GM18498 (cell line): ENCODE data around the gene KRTAP10-5.

ENCODE experiments used
- ATAC-seq: cut with Tn5 transposase; IDR thresholded peaks from one replicate; pipeline ENCODE4 v1.9.1; 2021; ENCODE audit warnings: mild to moderate bottlenecking, moderate library complexity; ENCODE audit not compliant: unreplicated experiment

The KRTAP10-5 gene

DNA sequence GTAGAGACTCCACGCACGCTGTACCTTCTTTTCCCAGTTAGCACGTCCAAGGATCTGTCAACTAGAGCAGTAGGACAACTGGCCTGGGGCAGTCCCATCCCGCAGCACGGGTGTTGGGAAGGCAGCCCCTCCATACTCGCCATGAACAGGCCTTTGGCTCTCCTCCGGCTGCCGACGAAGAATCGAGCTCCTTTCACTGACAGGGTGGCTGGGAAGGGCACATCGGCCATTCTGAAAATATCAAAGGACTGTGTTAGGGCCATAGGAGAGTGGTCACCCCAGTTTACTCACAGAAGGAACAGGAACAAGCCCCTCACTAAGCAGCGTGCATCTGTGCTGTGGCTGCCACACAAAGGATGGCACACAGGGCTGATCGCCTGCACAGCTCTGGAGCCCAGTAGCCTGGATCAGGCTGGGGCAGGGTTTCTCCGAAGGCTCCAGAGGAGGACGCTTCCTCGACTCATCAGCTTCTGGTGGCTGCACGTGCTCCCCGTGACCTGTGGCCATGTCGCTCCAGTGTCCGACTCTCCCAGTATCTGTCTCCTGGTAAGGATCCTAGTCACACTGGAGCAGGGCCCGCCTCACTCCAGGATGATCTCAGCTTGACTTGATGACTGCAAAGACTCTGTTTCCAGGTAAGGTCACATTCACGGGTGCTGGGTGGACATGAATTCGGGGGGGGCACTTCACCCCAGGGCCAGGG lies 49.4 kb downstream of the KRTAP10-5 start:
- no peak for ATAC-seq

- ATAC-seq = no peak
Measured at GRCh38 chr21:44530221-44530902, 50.0 kb downstream of the KRTAP10-5 start.

DNA sequence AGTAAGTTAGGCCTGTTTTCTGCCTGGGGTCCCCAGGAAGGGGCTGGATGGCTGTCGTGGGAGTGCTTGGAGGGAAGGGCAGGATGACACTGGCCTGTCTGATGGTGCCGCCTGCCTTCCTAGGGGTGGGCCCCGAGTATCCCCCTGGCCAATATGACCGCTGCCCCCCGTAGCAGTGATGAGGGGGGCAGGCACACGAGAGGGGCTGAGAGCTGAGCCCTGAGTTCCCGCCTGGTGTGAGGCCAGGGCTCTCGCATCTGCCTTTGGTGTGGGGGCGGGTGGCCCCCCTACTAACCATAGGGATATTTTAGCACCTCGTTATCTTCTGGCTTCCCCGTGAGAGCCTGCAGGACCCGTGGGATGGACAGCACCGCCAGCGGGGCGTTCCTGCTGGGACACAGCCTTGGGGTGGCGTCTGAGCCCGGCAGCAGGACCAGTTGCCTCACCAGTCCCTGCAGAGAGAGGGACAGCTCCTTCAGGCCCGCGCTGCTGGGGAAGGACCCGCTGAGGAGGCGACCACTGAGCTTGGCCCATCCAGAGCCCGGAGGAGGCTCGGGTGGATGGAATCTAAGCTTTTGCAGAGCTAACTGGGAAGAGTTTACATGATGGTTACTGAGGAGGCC lies 50.8 kb downstream of the KRTAP10-5 start:
- ATAC-seq = no peak
